WERI-Rb-1 (cell line): ENCODE measurements around the gene TMEM203.

Experiments
- DNase-seq: peaks from one replicate; pipeline ENCODE4 v3.0.0-alpha.2; 2020
- H3K27ac ChIP-seq: fragments of 250-450 bp; sonication (Bioruptor Pico); 2 replicates; pipeline ENCODE4 v1.5.1; 2020; ENCODE audit warnings: mild to moderate bottlenecking, moderate library complexity
- H3K27me3 ChIP-seq: fragments of 250-450 bp; sonication (Bioruptor Pico); 2 replicates; pipeline ENCODE4 v1.5.1; 2021; ENCODE audit warnings: mild to moderate bottlenecking, low read depth, moderate library complexity; ENCODE audit not compliant: insufficient read depth, severe bottlenecking
- H3K36me3 ChIP-seq: fragments of 250-450 bp; sonication (Bioruptor Pico); 2 replicates; pipeline ENCODE4 v1.5.1; 2020; ENCODE audit warnings: mild to moderate bottlenecking, moderate library complexity
- H3K4me3 ChIP-seq: 2 replicates; pipeline ENCODE4 v1.5.1; 2011; ENCODE audit warnings: low read depth, mild to moderate bottlenecking, control low read depth, low read length
- H3K9me3 ChIP-seq: fragments of 250-450 bp; sonication (Bioruptor Pico); 2 replicates; pipeline ENCODE4 v1.5.1; 2021; ENCODE audit warnings: mild to moderate bottlenecking, moderate library complexity; ENCODE audit not compliant: severe bottlenecking
- CTCF ChIP-seq: IDR thresholded peaks from 2 replicates; pipeline ENCODE4 v1.5.1; 2011; ENCODE audit warnings: low read depth, mild to moderate bottlenecking, control low read depth, inconsistent platforms, low read length

The TMEM203 gene

GRCh38 chr9:137198902-137199283 lies 6.6 kb downstream of the TMEM203 start:
- H3K36me3 ChIP-seq: no peaks in the 10 kb centered on the region
- H3K27me3 ChIP-seq: no peaks in the 10 kb centered on the region
- H3K4me3 ChIP-seq: no peak overlapping the region
- no peaks in the 10 kb centered on the region for H3K9me3 ChIP-seq
- DNase-seq: no peak
- TF ChIP-seq CTCF: no peak
- H3K27ac ChIP-seq: no peak overlapping the region

GRCh38 chr9:137198051-137198901 lies 7.2 kb downstream of the TMEM203 start:
- no peak for TF ChIP-seq CTCF
- Histone ChIP-seq H3K4me3 (no peak overlapping the region), H3K36me3 (no peaks in the 10 kb centered on the region), H3K27ac (no peak overlapping the region), H3K9me3 (no peaks in the 10 kb centered on the region), H3K27me3 (no peaks in the 10 kb centered on the region)
- no peak for DNase-seq

- H3K27me3 ChIP-seq: no peaks in the 10 kb centered on the region
- H3K4me3 ChIP-seq: no peak overlapping the region
- TF ChIP-seq CTCF: no peak
- peak overlapping the region; percentile 77 for H3K27ac ChIP-seq
- H3K9me3 ChIP-seq: no peaks in the 10 kb centered on the region
- peak; percentile 54 for DNase-seq
- H3K36me3 ChIP-seq: no peaks in the 10 kb centered on the region; the same call in 1 of the 2 replicates
These were observed 9.8 kb downstream of the TMEM203 start for GRCh38 chr9:137195525-137196220.

GRCh38 chr9:137194909-137195308 lies 10.5 kb downstream of the TMEM203 start:
- Histone ChIP-seq H3K27ac (peak overlapping the region; percentile 77), H3K4me3 (no peak overlapping the region), H3K27me3 (no peaks in the 10 kb centered on the region), H3K36me3 (peaks cover 3% of the 10 kb centered on the region; the same call in 1 of the 2 replicates), H3K9me3 (no peaks in the 10 kb centered on the region)
- peak; percentile 30 for DNase-seq
- no peak for TF ChIP-seq CTCF

GRCh38 chr9:137194388-137194787 lies 11.1 kb downstream of the TMEM203 start:
- Histone ChIP-seq H3K4me3 (no peak overlapping the region), H3K9me3 (no peaks in the 10 kb centered on the region), H3K27me3 (no peaks in the 10 kb centered on the region), H3K27ac (peak overlapping the region; percentile 77), H3K36me3 (peaks cover 4% of the 10 kb centered on the region; the same call in 1 of the 2 replicates)
- TF ChIP-seq CTCF: no peak
- peak; percentile 52 for DNase-seq
